Heart left ventricle (tissue), 16 donors: Measurements from ENCODE around the gene EID3. TPM values are rescaled to one million over a fixed set of nuclear protein-coding genes. Genes with fewer than 3 reads are reported as not detected.
"Not testable (repeated sequence)": the region's sequence is repeated elsewhere in the genome, so short reads cannot be mapped to it uniquely, and the experiment has no call there.

ENCODE experiments used
- ATAC-seq, 4 donors: fragments of 200-7000 bp; cut with Tn5 transposase; one replicate each; pipeline ENCODE4 v1.9.1; 2020 to 2022; ENCODE audit warnings: moderate library complexity in 4 of 4, mild to moderate bottlenecking in 3 of 4, moderate number of reproducible peaks in 1 of 4
- DNase-seq, 5 donors: peaks; one replicate each; pipeline ENCODE4 v3.0.0-alpha.2; 2020
- H3K27ac ChIP-seq, 12 donors: fragments of 200-600 bp; sonication (generic) in 4 of 12; one replicate each; pipeline versions ENCODE4 v1.5.0 to v1.8.0; 2016 to 2022; ENCODE audit warnings: mild to moderate bottlenecking in 2 of 12
- H3K27me3 ChIP-seq, 9 donors: fragments of 200-600 bp; sonication (generic) in 2 of 9; one replicate each; pipeline versions ENCODE4 v1.5.1 to v1.8.0; 2016 to 2022; ENCODE audit warnings: mild to moderate bottlenecking in 3 of 9
- H3K36me3 ChIP-seq, 9 donors: fragments of 200-600 bp; sonication (generic) in 2 of 9; one replicate each; pipeline versions ENCODE4 v1.5.0 to v1.8.0; 2018 to 2022; ENCODE audit warnings: mild to moderate bottlenecking in 2 of 9
- H3K4me1 ChIP-seq, 12 donors: fragments of 200-600 bp; sonication (generic) in 4 of 12; one replicate each; pipeline versions ENCODE4 v1.5.0 to v1.8.0; 2016 to 2022; ENCODE audit warnings: mild to moderate bottlenecking in 3 of 12
- H3K4me3 ChIP-seq, 12 donors: fragments of 200-600 bp; sonication (generic) in 4 of 12; one replicate each; pipeline versions ENCODE4 v1.5.0 to v1.8.0; 2017 to 2022; ENCODE audit warnings: mild to moderate bottlenecking in 9 of 12, moderate library complexity in 4 of 12
- H3K9me3 ChIP-seq, 12 donors: fragments of 200-600 bp; sonication (generic) in 4 of 12; one replicate each; pipeline versions ENCODE4 v1.5.0 to v1.8.0; 2016 to 2022; ENCODE audit warnings: mild to moderate bottlenecking in 1 of 12
- CTCF ChIP-seq, 12 donors: fragments of 200-600 bp; sonication (generic) in 4 of 12; IDR thresholded peaks; one replicate each; pipeline versions ENCODE4 v1.5.0 to v1.8.0; 2018 to 2022; ENCODE audit warnings: antibody characterized with exemption in 12 of 12, mild to moderate bottlenecking in 5 of 12
- POLR2A ChIP-seq, 2 donors: fragments of 450-650 bp; IDR thresholded peaks; one replicate each; pipeline ENCODE4 v1.6.1; 2017; ENCODE audit warnings: antibody characterized with exemption in 2 of 2, mild to moderate bottlenecking in 2 of 2, moderate library complexity in 2 of 2
- whole genome bisulfite sequencing, 4 donors: extraction: QIAGEN DNeasy Blood & Tissue Kit in 2 of 4; methylation state at CpG; one replicate each; pipeline versions ENCODE4 v1.1.5 to v1.1.7; 2013 to 2018; 5-methylcytosine and 5-hydroxymethylcytosine counted together
- intact Hi-C, 10 donors: fragments of 100-400 bp; cut with DNase I; formaldehyde crosslinking; loops; one replicate each; pipeline versions ENCODE4 v1.11.1 to v1.14.2; 2022
- polyA plus RNA-seq, 2 donors: library from polyadenylated mRNA; stranded (reverse); fragments of 200-250 nt; gene quantifications; one replicate each; pipeline ENCODE4 v1.2.3, GENCODE V29; 2013
- total RNA-seq, 9 donors: library from RNA; depleted of rRNA in 2 of 9; stranded (reverse); fragments of >200 nt in 2 of 9; fragmentation: NEBNext Ultra II Directional in 3 of 9; extraction: Animal tissue kit (Norgen Biotek cat#: 25700) in 3 of 9; gene quantifications; one replicate each; pipeline versions ENCODE4 v1.1.0 to v1.2.4, GENCODE V29; 2016 to 2023
- donor health status: ischemic (EF 13 %, LVEDD 7.1; RV severe dilation, severe dysfunction).
- donor health status: healthy with polysubstance abuse.
- donor health status: DM: no; HTN: yes; CAD: no.
- donor health status: DM: no; HTN: no; CAD: no.
- donor health status: ischemic (EF 25% LVEDD 6.9; RV normal size, moderate dysfunction).
- donor health status: ischemic (EF 25% LVEDD 5.7; RV mildly dilated, moderate dysfunction).
- donor health status: healthy.
- donor health status: DM: yes; HTN: yes; CAD: no.
- donor health status: ischemic (EF 35%, LVEDD 5.7; RV mildly dilated, moderate dysfunction).
- donor health status: nonischemic (EF 11% LVEDD 7.7; RV severe dilation, severe dysfunction).
- donor health status: DM: yes; HTN: yes; CAD: no.
- donor health status: PGD.
- donor health status: ischemic (EF 29% LVEDD 5.4; RV normal size, mild dysfunction).
- donor health status: nonischemic (EF 23%, LVEDD 6.1; RV moderate dilation, normal function).

The EID3 gene
- total and polyA plus RNA-seq, 11 donors, result 0.44 to 4.0 (median 1.3) TPM

GRCh38 chr12:104294158-104294859 lies 9.2 kb upstream of the EID3 start:
- H3K27me3 ChIP-seq, H3K4me3 ChIP-seq, ATAC-seq, H3K9me3 ChIP-seq: not testable (repeated sequence)
- peak in 2 of 5 donors; percentile 20 to 35 for DNase-seq
- intact Hi-C loops, result loop anchor here in 1 of 10 donors (2.0 kb wide), 1 partner anchor 80 kb away; the partner anchor contains the start of gene TXNRD1
- TF ChIP-seq CTCF (IDR thresholded peaks at IDR 0.05), result peak in 5 of 12 donors; percentile 8 to 32 (median 21)
- WGBS, 4 donors, result 65 to 82% (median 72%) methylated on average over 3 to 16 of the region's 17 CpGs
- Histone ChIP-seq H3K36me3 (peaks cover 2 to 86% (median 66%) of the 10 kb centered on the region in 9 donors), H3K27ac (peak overlapping the region in 1 of 12 donors; percentile 11), H3K4me1 (peaks cover 0 to 85% (median 30%) of the 10 kb centered on the region in 12 donors)

DNA sequence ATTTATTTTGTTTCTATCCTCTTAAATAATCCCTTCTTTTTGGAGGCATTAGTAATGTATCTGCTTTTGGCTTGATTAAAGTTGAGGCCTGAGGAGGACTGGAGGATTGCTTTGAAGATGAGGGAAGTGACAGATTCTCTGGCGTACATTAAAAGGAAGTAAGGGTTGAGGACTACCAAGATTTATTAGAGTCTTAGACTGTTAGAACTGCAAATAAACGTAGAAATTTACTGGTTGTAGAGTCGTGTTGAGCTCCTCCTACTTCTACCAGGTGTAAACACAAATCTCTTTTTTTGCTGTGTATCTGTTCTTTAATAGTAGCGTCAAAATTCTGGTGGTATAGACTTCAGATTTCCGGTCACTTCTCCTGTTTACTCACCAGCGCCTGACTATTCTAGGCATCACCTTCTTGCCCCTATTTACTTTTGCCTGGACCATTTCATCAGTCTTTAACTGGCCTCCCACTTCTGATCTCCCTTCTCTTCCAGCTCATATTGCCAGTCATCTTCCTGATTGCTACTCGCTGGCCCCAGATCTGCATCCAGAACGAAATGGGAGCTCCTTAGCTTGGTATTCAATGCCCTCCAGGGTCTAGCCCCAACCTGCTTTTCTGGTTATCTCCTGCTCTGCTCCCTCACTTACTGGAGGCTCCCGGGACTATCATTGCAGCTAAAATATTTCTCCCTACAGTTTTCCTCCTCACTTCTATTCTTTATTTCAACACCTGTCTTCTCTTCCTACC lies 8.4 kb upstream of the EID3 start:
- Histone ChIP-seq H3K4me3 (no peak overlapping the region), H3K4me1 (peaks cover 0 to 85% (median 25%) of the 10 kb centered on the region in 12 donors), H3K27me3 (no peaks in the 10 kb centered on the region), H3K36me3 (peaks cover 2 to 86% (median 68%) of the 10 kb centered on the region in 9 donors), H3K27ac (peak overlapping the region in 1 of 12 donors; percentile 11), H3K9me3 (no peaks in the 10 kb centered on the region)
- ATAC-seq, result no peak
- intact Hi-C loops, result loop anchor here in 2 of 10 donors (2.0 to 5.0 kb wide), 2 partner anchors 78 to 80 kb away; partner anchors contain the start of gene TXNRD1 (in 2 of the 2)
- no peak for DNase-seq
- TF ChIP-seq CTCF (IDR thresholded peaks at IDR 0.05) (no peak), POLR2A (IDR thresholded peaks at IDR 0.05) (no peak)
- 77 to 84% (median 80%) methylated on average over 9 of the region's 9 CpGs for WGBS, 4 donors

DNA sequence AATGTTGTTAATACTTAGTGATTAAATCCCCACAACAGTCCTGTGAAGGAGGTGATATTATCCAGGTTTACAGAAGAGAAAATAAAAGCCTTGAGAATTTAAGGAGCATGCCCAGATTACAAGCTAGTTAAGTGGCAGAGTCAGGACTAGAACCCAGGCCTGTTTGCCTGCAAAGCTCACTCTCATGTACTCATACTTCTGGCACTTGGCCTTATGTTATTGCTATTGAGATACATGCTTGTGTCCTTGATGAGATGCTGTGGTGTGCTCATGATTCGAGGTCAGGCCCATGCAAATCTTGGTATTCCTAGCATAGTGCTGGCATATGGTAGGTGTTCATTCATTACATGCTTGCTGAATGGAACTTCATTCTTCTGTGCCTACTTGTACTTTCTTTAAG lies 7.6 kb upstream of the EID3 start:
- intact Hi-C loops, result loop anchor here in 2 of 10 donors (2.0 to 5.0 kb wide), 2 partner anchors 79 to 81 kb away; partner anchors contain the start of gene TXNRD1 (in 2 of the 2)
- ATAC-seq (no peak), DNase-seq (no peak)
- TF ChIP-seq CTCF (IDR thresholded peaks at IDR 0.05) (no peak), POLR2A (IDR thresholded peaks at IDR 0.05) (no peak)
- no peaks in the 10 kb centered on the region for H3K9me3 ChIP-seq
- no peaks in the 10 kb centered on the region for H3K27me3 ChIP-seq
- no peak overlapping the region for H3K4me3 ChIP-seq
- H3K36me3 ChIP-seq, result peaks cover 2 to 85% (median 64%) of the 10 kb centered on the region in 9 donors
- H3K4me1 ChIP-seq, result peaks cover 0 to 90% (median 23%) of the 10 kb centered on the region in 12 donors
- 87 to 94% (median 89%) methylated on average over 1 of the region's 1 CpG for WGBS, 4 donors
- H3K27ac ChIP-seq, result no peak overlapping the region

DNA sequence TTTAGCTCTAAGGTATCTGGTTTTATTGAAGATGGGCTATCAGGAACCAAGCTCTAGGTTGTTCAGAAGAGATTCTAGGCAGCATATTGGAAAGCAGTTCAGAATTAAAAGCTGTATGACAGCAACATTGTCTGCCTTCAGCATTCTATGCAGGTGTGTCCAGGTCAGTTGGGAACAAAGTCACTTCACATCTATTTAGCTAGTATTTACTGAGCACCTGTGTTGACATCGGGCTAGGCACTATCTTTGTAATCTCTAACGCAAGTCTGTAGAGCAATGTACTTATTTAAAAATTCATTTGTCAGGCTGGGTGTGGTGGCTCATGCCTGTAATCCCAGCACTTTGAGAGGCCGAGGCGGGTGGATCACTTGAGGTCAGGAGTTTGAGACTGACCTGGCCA lies 6.8 kb upstream of the EID3 start:
- ATAC-seq (no peak), DNase-seq (no peak)
- no peak overlapping the region for H3K4me3 ChIP-seq
- peaks cover 0 to 92% (median 23%) of the 10 kb centered on the region in 12 donors for H3K4me1 ChIP-seq
- intact Hi-C loops, result loop anchor here in 1 of 10 donors (5.0 kb wide), 1 partner anchor 79 kb away; the partner anchor contains the start of gene TXNRD1
- H3K36me3 ChIP-seq, result peaks cover 2 to 78% (median 56%) of the 10 kb centered on the region in 9 donors
- H3K9me3 ChIP-seq, result no peaks in the 10 kb centered on the region
- WGBS, 4 donors, result 90 to 98% (median 97%) methylated on average over 4 of the region's 4 CpGs
- H3K27me3 ChIP-seq, result no peaks in the 10 kb centered on the region
- TF ChIP-seq CTCF (IDR thresholded peaks at IDR 0.05) (no peak), POLR2A (IDR thresholded peaks at IDR 0.05) (no peak)
- H3K27ac ChIP-seq, result no peak overlapping the region
